ENCODE data around the gene ZNF277.

ZNF277 gene

DNA sequence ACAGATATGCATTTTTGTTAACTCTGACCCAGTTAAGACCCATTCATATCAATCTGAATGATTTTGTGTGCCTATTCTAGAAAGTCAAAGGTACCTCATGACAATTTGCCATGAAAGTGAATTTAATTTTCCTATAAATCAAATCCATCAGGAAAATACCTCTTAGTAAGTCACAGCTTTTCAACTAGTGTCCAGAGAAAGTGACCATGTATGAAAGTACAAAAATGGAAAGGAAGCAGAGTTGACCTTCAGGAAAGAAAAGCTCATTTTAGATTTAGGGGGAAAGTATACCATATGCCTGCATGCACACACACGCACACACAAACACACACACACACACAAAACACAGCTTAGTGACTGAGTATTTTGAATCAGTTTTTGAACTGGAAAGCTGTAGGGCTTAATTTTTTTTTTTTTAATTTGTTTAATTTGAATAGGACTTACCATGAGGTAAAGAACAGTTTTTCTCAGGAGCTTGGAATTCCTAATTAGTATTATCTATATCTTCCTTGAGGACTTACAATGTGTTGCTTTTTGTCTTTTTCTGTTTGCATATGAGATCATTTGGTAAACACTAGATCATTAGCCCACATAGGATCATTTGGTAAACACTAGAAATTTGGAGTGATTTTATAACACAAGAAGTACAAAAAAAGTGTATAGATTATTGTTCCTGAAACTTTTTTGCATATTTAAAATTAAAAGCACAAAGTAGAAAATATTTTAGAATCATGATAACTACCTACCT, 61.6 kb downstream of the ZNF277 start (continued):
- no peak for TF ChIP-seq GLIS3 (CRISPR knock-in tag; IDR thresholded peaks at IDR 0.05)
- TF ChIP-seq ARNTL (CRISPR knock-in tag; IDR thresholded peaks at IDR 0.05; ENCODE audit: borderline replicate concordance, low read depth), result no peak

DNA sequence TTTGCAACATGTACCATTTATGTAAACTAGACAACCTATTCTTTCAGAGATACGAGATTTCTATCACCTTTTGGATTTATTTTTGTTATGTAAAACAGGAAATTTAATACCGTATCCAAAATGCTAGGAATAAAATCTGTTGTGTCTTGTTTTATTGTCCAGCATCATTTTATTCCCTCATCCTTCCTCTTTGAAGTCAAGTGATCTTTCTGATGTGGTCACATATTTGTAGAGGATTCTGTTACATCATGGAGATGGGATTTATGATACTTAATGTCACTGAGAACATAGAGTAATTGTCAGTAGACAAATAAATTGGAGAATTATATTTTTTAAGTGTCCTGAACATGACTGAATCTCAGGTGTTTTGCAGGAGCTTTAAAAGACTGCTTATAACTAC, 64.7 kb downstream of the ZNF277 start:
- ATAC-seq, result no peak
- TF ChIP-seq TOX (CRISPR knock-in tag; IDR thresholded peaks at IDR 0.05; ENCODE audit: borderline replicate concordance), result no peak
- TF ChIP-seq GLIS3 (CRISPR knock-in tag; IDR thresholded peaks at IDR 0.05), result no peak
- TF ChIP-seq ZFP3 (CRISPR knock-in tag; IDR thresholded peaks at IDR 0.05), result no peak
- no peak for TF ChIP-seq OSR1 (CRISPR knock-in tag; IDR thresholded peaks at IDR 0.05)
- TF ChIP-seq ZNF8 (CRISPR knock-in tag; IDR thresholded peaks at IDR 0.05), result no peak
- TF ChIP-seq CSDC2 (CRISPR knock-in tag; IDR thresholded peaks at IDR 0.05), result no peak
- TF ChIP-seq RARB (CRISPR knock-in tag; IDR thresholded peaks at IDR 0.05), result no peak
- TF ChIP-seq TCF4 (CRISPR knock-in tag; IDR thresholded peaks at IDR 0.05; ENCODE audit: borderline replicate concordance), result no peak

DNA sequence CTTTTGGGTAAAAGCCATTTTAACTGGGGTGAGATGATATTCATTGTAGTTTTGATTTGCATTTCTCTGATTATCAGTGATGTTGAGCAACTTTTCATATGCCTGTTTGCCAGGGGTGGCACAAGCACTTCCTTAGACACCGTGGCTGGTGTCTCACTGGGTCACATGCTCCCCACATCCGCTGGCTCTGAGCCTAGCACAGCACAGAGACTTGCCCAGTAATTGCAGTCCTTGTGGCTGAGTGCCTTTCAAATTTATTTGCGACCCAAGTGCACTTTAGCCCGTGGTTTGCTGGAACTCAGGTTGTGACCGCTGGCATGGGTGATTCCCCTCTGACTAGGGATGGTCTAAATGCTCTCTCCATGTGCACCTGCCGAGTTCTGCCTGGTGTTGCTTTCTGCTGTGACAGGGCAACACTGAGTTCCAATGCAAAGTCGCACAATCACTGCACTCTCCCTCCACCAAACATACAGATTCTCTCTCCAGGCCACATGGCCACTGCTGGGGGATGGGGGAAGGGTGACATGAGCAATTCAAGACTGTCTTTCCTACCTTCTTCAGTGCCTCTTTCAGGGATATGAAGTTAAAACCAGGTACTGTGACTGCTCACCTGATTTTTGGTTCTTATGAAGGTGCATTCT, 66.5 kb downstream of the ZNF277 start:
- TF ChIP-seq, protein P1, sequence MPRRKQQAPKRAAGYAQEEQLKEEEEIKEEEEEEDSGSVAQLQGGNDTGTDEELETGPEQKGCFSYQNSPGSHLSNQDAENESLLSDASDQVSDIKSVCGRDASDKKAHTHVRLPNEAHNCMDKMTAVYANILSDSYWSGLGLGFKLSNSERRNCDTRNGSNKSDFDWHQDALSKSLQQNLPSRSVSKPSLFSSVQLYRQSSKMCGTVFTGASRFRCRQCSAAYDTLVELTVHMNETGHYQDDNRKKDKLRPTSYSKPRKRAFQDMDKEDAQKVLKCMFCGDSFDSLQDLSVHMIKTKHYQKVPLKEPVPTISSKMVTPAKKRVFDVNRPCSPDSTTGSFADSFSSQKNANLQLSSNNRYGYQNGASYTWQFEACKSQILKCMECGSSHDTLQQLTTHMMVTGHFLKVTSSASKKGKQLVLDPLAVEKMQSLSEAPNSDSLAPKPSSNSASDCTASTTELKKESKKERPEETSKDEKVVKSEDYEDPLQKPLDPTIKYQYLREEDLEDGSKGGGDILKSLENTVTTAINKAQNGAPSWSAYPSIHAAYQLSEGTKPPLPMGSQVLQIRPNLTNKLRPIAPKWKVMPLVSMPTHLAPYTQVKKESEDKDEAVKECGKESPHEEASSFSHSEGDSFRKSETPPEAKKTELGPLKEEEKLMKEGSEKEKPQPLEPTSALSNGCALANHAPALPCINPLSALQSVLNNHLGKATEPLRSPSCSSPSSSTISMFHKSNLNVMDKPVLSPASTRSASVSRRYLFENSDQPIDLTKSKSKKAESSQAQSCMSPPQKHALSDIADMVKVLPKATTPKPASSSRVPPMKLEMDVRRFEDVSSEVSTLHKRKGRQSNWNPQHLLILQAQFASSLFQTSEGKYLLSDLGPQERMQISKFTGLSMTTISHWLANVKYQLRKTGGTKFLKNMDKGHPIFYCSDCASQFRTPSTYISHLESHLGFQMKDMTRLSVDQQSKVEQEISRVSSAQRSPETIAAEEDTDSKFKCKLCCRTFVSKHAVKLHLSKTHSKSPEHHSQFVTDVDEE (CRISPR knock-in tag; IDR thresholded peaks at IDR 0.05), result no peak
- no peak for TF ChIP-seq ZFP30 (CRISPR knock-in tag; IDR thresholded peaks at IDR 0.05)
- TF ChIP-seq TOX (CRISPR knock-in tag; IDR thresholded peaks at IDR 0.05; ENCODE audit: borderline replicate concordance), result no peak
- no peak for TF ChIP-seq BACH2 (CRISPR knock-in tag; IDR thresholded peaks at IDR 0.05; ENCODE audit: borderline replicate concordance)
- TF ChIP-seq RARB (CRISPR knock-in tag; IDR thresholded peaks at IDR 0.05), result no peak
- no peak for TF ChIP-seq ARNTL (CRISPR knock-in tag; IDR thresholded peaks at IDR 0.05; ENCODE audit: borderline replicate concordance, low read depth)
- TF ChIP-seq OSR1 (CRISPR knock-in tag; IDR thresholded peaks at IDR 0.05), result no peak
- TF ChIP-seq ZFP3 (CRISPR knock-in tag; IDR thresholded peaks at IDR 0.05), result no peak
- no peak for TF ChIP-seq SNAI2 (CRISPR knock-in tag; IDR thresholded peaks at IDR 0.05)
- no peak for TF ChIP-seq GLIS3 (CRISPR knock-in tag; IDR thresholded peaks at IDR 0.05)
- TF ChIP-seq PPARA (CRISPR knock-in tag; IDR thresholded peaks at IDR 0.05; ENCODE audit: borderline replicate concordance), result no peak
- TF ChIP-seq, protein P2, sequence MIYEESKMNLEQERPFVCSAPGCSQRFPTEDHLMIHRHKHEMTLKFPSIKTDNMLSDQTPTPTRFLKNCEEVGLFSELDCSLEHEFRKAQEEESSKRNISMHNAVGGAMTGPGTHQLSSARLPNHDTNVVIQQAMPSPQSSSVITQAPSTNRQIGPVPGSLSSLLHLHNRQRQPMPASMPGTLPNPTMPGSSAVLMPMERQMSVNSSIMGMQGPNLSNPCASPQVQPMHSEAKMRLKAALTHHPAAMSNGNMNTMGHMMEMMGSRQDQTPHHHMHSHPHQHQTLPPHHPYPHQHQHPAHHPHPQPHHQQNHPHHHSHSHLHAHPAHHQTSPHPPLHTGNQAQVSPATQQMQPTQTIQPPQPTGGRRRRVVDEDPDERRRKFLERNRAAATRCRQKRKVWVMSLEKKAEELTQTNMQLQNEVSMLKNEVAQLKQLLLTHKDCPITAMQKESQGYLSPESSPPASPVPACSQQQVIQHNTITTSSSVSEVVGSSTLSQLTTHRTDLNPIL (CRISPR knock-in tag; IDR thresholded peaks at IDR 0.05; ENCODE audit: low read depth), result no peak
- TF ChIP-seq, protein P3, sequence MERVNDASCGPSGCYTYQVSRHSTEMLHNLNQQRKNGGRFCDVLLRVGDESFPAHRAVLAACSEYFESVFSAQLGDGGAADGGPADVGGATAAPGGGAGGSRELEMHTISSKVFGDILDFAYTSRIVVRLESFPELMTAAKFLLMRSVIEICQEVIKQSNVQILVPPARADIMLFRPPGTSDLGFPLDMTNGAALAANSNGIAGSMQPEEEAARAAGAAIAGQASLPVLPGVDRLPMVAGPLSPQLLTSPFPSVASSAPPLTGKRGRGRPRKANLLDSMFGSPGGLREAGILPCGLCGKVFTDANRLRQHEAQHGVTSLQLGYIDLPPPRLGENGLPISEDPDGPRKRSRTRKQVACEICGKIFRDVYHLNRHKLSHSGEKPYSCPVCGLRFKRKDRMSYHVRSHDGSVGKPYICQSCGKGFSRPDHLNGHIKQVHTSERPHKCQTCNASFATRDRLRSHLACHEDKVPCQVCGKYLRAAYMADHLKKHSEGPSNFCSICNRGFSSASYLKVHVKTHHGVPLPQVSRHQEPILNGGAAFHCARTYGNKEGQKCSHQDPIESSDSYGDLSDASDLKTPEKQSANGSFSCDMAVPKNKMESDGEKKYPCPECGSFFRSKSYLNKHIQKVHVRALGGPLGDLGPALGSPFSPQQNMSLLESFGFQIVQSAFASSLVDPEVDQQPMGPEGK (CRISPR knock-in tag; IDR thresholded peaks at IDR 0.05; ENCODE audit: borderline replicate concordance), result no peak
- TF ChIP-seq, protein P4, sequence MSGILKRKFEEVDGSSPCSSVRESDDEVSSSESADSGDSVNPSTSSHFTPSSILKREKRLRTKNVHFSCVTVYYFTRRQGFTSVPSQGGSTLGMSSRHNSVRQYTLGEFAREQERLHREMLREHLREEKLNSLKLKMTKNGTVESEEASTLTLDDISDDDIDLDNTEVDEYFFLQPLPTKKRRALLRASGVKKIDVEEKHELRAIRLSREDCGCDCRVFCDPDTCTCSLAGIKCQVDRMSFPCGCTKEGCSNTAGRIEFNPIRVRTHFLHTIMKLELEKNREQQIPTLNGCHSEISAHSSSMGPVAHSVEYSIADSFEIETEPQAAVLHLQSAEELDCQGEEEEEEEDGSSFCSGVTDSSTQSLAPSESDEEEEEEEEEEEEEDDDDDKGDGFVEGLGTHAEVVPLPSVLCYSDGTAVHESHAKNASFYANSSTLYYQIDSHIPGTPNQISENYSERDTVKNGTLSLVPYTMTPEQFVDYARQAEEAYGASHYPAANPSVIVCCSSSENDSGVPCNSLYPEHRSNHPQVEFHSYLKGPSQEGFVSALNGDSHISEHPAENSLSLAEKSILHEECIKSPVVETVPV (CRISPR knock-in tag; IDR thresholded peaks at IDR 0.05), result no peak
- no peak for TF ChIP-seq ISL1 (CRISPR knock-in tag; IDR thresholded peaks at IDR 0.05)
- TF ChIP-seq TCF4 (CRISPR knock-in tag; IDR thresholded peaks at IDR 0.05; ENCODE audit: borderline replicate concordance), result no peak
- TF ChIP-seq, protein P5, sequence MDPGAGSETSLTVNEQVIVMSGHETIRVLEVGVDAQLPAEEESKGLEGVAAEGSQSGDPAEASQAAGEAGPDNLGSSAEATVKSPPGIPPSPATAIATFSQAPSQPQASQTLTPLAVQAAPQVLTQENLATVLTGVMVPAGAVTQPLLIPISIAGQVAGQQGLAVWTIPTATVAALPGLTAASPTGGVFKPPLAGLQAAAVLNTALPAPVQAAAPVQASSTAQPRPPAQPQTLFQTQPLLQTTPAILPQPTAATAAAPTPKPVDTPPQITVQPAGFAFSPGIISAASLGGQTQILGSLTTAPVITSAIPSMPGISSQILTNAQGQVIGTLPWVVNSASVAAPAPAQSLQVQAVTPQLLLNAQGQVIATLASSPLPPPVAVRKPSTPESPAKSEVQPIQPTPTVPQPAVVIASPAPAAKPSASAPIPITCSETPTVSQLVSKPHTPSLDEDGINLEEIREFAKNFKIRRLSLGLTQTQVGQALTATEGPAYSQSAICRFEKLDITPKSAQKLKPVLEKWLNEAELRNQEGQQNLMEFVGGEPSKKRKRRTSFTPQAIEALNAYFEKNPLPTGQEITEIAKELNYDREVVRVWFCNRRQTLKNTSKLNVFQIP (CRISPR knock-in tag; IDR thresholded peaks at IDR 0.05; ENCODE audit: borderline replicate concordance, low read depth), result no peak
- TF ChIP-seq ZC3H10 (CRISPR knock-in tag; IDR thresholded peaks at IDR 0.05), result no peak
- TF ChIP-seq CSDC2 (CRISPR knock-in tag; IDR thresholded peaks at IDR 0.05), result no peak
- no peak for ATAC-seq

Measured in SK-N-SH treated with all-trans-retinoic acid at 6 μM for 48 hours (cell line).